GM18909 (cell line): ENCODE results near the gene FKBP1A.
A peak's percentile ranks its signal among the peaks of the same experiment; 100 is the strongest.

ENCODE experiments used
- ATAC-seq: cut with Tn5 transposase; IDR thresholded peaks from one replicate; pipeline ENCODE4 v1.9.1; 2021; ENCODE audit warnings: mild to moderate bottlenecking; ENCODE audit not compliant: unreplicated experiment, poor library complexity

FKBP1A gene

GRCh38 chr20:1335961-1336698 lies 56.7 kb downstream of the FKBP1A start:
- ATAC-seq, result no peak

GRCh38 chr20:1334761-1335160 lies 58.1 kb downstream of the FKBP1A start:
- no peak for ATAC-seq

DNA sequence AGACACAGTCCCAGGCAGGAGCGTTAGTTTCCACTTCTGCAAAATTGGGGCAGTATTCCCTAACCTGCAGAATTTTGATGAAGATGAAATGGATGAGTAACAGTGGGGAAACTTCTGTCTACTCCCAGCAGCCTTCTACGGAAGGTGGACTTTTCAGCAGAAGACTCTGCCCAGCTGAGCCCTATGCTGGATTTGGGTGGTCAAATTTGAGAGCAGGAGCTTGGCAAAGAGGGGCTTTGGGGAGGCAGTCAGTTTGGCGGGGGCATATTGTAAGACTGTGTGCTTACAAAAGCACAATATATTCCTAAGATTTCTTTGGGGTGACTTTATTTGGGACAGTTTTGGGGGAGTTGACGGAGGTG lies 58.5 kb downstream of the FKBP1A start:
- no peak for ATAC-seq

GRCh38 chr20:1333462-1334369 lies 59.1 kb downstream of the FKBP1A start:
- ATAC-seq, result no peak

DNA sequence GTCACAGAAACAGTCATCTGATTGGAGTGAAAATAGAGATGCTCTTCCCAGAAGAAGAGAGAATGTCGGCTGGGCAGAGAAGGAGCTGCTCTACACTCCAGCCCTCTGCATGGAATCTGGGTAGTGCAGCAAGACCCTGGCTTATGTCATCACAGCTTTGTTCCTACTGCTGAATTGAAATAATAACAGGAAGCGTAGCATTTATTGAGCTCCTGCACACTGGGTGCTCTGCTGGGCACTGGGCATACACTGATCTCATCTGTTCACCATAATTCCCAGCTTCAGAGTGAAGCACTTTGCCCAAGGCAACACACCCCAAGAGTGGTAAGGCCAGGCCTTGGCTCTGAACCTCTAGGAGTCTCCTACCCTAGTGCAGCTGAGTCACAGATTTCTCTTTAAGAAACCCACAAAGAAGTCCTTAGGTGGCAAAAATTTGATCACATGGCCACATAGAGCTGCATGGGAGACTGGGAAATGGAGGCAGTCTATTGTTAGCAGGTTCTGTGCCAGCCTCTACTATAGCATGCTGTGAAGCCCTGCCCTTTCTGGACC lies 60.0 kb downstream of the FKBP1A start:
- no peak for ATAC-seq

DNA sequence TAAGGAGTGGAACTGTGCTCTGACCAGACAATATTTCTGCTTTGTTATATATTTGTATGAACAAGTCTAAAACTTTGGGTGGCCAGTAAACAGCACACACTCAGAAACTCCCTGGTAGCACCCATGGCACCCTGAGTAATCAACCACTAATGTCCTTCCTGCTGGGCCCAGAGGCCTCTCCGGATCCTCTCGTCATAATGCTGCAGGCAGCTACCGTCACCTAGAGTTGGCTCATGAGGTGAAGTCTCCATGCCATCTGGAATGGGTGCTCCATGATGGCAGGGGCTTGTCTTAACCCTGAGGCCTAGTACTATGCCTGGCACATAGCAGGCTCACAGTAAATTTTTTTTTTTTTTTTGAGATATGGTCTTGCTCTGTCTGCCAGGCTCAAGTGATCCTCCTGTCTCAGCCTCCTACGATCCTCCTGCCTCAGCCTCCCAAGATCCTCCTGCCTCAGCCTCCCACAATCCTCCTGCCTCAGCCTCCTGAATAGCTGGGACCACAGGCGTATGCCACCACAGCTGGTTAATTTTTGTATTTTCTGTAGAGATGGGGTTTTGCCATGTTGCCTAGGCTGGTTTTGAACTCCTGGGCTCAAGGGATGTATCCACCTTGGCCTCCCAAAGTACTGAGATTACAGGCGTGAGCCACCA lies 60.9 kb downstream of the FKBP1A start:
- no peak for ATAC-seq

DNA sequence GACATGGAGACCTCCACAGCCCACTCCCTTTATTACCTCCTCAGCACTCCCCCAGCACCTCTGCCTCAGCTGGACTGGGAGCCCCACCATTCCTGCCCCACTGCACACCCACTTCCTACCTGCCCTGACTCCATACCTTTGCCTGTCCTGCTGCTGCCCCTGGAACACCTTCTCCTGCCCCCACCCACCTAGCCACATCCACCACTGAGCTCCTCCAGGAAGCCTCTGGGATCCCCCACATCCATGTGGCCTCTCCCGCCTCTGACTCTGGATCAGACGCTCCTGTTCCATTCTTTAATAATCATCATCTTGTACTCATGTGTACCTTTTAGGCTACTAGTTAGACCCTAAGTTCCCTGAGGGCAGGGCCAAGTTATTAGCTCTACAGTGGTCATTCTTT lies 61.8 kb downstream of the FKBP1A start:
- no peak for ATAC-seq

- peak; percentile 40 for ATAC-seq
Measured at GRCh38 chr20:1330075-1330830, 62.6 kb downstream of the FKBP1A start.

GRCh38 chr20:1328680-1329330 lies 64.0 kb downstream of the FKBP1A start, which contains the start of gene SDCBP2:
SDCBP2 (minus strand) TSS chr20:1329139; CDS start chr20:1320416, 8,723 bp downstream.
- ATAC-seq, result no peak

DNA sequence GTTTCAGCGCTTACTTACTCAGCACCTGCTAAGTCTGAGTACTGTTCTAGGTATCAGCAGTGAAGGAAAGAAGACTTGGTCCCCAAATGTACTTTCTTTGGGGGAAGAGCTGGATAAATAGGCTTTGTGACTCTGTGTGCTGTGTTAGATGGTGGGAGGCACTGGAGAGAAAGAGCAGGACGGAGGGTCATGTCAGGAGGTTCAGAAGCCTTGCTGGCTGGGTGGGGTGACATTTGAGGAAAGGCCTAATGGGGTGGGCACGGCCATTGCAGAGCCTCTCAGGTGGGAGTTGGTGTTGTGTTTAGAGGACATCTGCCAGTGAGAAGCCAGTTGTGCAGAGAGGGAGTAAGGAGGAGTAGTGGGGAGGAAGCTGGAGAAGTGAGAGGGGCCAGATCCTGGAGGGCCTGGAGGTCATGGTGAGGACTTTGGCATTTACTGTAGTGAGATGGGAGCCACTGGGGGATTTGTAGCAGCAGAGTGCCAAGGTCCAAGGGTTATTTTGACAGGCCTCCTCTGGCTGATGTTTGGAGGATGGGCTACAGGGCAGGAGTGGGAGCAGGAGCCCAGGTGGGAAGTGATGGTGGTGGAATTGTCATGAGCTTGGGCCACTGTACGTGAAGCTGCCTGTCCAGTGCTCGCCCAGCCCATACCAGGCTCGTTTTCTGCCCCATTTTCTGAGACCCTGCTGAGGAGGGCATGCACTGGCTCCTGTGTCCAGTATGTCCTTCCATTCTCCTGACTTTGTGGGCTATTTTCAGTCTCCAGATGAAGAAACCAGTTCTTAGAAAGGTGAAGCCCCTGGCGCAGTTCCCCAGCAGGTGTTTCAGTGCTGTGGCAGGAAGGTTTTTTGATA lies 64.8 kb downstream of the FKBP1A start:
- ATAC-seq, result no peak

GRCh38 chr20:1327241-1327653 lies 65.6 kb downstream of the FKBP1A start:
- no peak for ATAC-seq

DNA sequence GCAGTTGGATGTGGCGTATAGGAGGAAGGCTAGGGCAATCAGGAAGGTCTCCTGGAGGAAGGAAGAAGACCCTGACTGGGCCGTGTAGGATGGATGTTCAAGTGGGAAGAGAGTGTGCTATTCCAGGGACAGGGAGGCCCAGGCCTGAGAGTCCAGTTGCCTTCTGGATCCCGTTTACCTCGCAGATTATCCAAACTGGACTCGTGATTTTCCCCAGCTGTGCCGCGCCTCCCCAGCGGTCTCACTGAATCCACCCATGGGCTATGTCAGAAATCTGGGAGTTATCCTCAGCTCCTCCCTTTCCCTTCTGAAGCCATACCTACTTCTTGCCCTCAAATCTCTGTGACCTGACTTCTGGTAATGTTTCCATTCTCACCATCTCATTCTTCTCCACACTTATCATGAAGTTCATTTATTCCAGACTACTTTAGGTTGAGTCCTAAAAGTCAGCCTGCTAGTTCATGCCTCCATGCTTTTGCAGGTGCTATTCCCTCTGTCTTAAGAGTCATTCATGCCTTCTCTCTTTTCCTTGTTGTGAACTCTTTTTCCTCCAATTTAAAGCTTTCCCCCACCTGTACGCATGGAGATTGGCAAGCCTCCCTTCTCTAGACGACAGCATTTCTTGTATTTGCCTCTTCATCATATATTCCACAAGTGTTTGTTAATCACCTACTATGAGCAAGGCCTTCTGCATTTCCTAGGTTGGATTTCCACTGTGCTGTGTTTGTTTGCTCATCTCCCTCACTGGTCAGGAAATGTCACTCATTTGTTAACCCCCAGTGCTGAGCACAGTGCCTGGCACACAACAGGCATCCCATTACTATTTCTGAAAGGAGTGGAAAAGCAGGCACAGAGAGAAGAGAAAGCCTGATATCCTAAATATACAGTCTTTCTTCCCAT lies 66.6 kb downstream of the FKBP1A start:
- ATAC-seq, result no peak

DNA sequence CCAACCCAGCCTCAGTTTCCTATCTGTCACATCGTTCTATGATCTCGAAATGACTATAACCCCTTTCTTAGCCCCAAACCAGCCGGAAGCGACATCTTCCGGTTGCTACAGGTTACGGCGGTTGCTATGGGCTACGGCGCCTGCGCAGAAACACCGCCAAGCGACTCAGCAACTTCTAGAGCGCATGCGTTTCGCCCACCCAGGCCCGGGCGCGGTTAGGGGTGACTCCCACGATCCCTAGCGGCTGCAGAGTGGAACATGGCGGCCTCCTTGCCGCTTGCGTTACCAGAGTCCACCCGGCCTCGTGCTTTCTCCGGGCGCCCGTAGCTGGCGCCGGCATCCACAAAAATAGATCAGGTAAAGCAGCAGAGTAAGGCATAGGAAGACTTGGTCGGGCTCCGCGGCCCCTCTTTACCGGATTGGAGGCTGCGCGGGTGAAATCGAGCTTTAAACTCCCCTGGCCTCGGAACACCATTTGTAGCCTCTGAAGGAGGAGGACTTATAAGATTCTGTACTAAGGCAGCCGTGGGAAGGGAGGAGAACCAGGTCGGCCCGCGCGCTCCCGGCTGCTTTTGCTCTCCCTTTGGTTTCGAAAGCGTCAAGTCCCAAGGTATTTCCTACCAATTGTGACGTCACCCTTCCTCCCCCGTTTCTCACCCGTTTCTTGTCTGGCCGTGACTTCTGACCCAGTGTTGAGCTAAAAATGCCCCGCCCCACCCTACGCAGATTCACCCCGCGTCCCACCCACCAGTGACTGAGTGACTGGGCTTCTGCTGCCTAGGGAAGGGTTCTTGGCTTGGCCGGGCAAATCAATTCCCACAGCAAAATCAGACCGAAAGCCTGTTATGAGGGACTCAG lies 67.5 kb downstream of the FKBP1A start:
- peak; percentile 82 for ATAC-seq

DNA sequence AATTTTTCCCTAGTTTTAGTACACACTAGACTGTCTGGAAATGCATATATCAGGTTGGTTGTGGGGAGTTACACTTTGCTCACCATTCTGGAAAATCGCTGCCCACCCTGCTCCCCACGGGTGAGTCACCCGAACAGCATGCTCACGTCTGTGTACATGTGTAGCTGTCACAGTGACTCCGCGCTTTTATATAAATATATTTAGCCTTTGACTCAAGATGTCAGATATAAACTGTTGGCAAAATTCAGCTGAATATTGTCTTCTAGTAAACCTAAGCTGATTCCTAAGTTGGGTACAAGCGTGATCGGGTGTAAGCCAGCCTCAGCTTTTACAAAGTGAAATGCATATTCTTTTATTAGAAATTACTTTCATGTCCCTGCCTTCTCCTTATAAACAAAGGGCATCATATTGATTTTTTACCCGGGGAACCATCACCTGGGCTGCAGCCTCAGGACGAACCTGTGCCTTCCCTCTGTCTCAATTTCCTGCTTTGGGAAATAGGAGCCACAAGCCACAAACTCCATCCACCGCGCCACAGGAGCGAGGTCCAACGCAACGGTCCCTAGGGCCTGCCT lies 68.2 kb downstream of the FKBP1A start:
- ATAC-seq, result no peak

DNA sequence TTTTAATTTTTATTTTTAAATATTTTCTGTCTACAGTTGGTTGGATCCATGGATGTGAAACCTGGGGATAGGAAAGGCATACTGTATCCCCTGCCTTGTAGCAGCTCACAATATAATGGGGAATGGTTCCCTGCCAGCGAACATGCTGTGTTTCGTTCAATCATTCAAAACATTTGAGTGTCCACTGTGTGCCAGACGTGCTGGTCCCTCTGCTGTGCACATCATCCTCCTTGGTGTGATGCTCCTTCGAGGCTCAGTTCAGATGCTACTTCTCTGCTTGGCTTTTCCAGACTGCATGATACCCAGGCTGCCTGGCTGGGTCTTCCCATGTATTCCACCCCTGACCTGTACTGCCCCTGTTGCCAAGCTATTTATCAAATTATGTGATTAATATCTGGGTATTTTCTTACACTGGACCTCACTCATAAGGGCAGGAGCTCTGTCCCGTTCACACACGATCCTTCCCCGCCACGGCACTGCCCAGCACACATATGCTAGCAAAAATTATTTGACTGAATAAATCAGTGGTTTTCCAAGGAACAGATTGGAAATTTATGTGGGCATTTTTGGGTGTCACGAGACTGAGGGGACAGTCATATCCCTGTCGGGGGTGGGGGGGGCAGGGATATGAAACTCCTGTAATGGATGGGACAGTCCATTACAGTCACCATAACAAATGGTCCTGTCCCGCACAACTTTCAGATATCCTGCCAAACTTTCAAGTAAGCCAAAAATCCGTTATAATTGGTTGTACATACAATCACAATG lies 68.8 kb downstream of the FKBP1A start:
- ATAC-seq, result no peak

DNA sequence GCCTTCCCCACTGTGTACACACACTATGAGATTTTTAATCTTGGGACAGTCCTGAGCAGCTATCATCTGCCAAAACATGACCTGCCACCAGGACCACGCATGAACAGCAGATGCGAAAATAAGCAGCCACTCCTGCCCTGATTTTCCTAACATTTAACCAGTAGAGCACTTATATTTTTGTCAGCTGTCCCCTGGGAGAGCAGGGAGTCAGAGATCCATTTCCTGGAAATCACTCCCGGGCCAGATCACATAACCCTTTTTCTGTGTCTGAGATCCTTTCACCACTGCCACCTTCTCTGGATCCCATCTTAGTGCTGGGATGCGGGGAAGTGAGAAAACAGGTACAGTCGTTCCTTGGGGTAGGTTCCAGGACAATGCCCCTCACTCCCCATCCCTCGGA lies 69.6 kb downstream of the FKBP1A start:
- ATAC-seq, result no peak
